Measurements from ENCODE around the gene FYTTD1.

Gene FYTTD1

DNA sequence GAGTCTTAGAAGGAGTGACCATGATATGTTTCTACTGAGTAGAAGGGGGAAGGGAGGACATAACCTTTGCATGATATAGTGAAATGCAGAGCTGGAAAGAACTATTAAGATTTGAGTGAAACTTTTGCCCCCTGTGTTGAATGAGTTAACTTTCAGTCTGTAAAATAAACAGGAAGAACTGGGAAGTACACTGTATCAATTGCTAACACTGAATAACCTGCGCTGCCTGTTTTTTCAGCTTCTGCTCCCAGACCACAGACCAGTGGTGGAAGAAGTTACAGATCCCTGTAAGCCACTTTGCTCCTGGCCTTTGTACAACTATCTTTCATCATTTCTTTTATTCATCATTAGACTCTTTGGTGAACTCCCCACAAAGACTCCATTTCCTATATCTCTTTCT, 37.7 kb downstream of the FYTTD1 start:
- H3K27ac ChIP-seq (replicated peaks) = no peak overlapping the region
- no peaks in the 10 kb centered on the region for H3K27me3 ChIP-seq (ENCODE audit: insufficient read depth, poor library complexity, severe bottlenecking)
- TF ChIP-seq SPI1 (IDR thresholded peaks at IDR 0.05; ENCODE audit: borderline replicate concordance, low read depth) = no peak
- TF ChIP-seq POLR2AphosphoS5 (IDR thresholded peaks at IDR 0.05; ENCODE audit: low read depth) = no peak
- no peak for TF ChIP-seq GABPA (IDR thresholded peaks at IDR 0.05; ENCODE audit: low read depth)
- TF ChIP-seq, protein P1, sequence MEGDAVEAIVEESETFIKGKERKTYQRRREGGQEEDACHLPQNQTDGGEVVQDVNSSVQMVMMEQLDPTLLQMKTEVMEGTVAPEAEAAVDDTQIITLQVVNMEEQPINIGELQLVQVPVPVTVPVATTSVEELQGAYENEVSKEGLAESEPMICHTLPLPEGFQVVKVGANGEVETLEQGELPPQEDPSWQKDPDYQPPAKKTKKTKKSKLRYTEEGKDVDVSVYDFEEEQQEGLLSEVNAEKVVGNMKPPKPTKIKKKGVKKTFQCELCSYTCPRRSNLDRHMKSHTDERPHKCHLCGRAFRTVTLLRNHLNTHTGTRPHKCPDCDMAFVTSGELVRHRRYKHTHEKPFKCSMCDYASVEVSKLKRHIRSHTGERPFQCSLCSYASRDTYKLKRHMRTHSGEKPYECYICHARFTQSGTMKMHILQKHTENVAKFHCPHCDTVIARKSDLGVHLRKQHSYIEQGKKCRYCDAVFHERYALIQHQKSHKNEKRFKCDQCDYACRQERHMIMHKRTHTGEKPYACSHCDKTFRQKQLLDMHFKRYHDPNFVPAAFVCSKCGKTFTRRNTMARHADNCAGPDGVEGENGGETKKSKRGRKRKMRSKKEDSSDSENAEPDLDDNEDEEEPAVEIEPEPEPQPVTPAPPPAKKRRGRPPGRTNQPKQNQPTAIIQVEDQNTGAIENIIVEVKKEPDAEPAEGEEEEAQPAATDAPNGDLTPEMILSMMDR (IDR thresholded peaks at IDR 0.05; ENCODE audit: insufficient read depth, low read length) = no peak
- TF ChIP-seq, protein P2, sequence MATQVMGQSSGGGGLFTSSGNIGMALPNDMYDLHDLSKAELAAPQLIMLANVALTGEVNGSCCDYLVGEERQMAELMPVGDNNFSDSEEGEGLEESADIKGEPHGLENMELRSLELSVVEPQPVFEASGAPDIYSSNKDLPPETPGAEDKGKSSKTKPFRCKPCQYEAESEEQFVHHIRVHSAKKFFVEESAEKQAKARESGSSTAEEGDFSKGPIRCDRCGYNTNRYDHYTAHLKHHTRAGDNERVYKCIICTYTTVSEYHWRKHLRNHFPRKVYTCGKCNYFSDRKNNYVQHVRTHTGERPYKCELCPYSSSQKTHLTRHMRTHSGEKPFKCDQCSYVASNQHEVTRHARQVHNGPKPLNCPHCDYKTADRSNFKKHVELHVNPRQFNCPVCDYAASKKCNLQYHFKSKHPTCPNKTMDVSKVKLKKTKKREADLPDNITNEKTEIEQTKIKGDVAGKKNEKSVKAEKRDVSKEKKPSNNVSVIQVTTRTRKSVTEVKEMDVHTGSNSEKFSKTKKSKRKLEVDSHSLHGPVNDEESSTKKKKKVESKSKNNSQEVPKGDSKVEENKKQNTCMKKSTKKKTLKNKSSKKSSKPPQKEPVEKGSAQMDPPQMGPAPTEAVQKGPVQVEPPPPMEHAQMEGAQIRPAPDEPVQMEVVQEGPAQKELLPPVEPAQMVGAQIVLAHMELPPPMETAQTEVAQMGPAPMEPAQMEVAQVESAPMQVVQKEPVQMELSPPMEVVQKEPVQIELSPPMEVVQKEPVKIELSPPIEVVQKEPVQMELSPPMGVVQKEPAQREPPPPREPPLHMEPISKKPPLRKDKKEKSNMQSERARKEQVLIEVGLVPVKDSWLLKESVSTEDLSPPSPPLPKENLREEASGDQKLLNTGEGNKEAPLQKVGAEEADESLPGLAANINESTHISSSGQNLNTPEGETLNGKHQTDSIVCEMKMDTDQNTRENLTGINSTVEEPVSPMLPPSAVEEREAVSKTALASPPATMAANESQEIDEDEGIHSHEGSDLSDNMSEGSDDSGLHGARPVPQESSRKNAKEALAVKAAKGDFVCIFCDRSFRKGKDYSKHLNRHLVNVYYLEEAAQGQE (IDR thresholded peaks at IDR 0.05; ENCODE audit: insufficient replicate concordance, low read depth) = no peak
- DNase-seq (ENCODE audit: low read depth in 1 of 2, low spot score in 1 of 2) = no peak
- no peak overlapping the region for H3K4me3 ChIP-seq (replicated peaks; ENCODE audit: insufficient read depth, low read length)

DNA sequence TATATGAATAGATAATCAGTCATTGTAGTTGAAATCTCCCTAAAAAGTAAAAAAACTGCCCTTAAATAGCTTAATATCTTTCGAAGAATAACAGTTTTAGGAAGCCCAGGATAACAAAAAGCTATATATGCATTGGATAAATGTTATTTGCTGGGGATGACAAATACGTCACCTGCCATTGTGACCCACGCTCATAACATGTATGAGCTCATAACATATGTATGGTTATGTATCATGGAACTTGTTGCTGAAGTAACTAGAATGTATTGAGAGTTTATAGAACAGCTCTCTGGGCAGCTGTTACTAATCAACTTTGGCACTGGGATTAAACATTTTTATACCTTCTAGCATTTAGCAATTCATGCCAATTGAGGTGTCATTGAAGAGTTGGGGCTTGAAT, 39.6 kb downstream of the FYTTD1 start:
- Histone ChIP-seq H3K27me3 (ENCODE audit: insufficient read depth, poor library complexity, severe bottlenecking) (no peaks in the 10 kb centered on the region), H3K4me3 (replicated peaks; ENCODE audit: insufficient read depth, low read length) (no peak overlapping the region), H3K27ac (replicated peaks) (no peak overlapping the region)
- no peak for DNase-seq (ENCODE audit: low read depth in 1 of 2, low spot score in 1 of 2)
- no peak for TF ChIP-seq GABPA (IDR thresholded peaks at IDR 0.05; ENCODE audit: low read depth)
- TF ChIP-seq, protein P2 (IDR thresholded peaks at IDR 0.05; ENCODE audit: insufficient replicate concordance, low read depth) = no peak
- TF ChIP-seq, protein P1 (IDR thresholded peaks at IDR 0.05; ENCODE audit: insufficient read depth, low read length) = no peak
- TF ChIP-seq SPI1 (IDR thresholded peaks at IDR 0.05; ENCODE audit: borderline replicate concordance, low read depth) = no peak
- TF ChIP-seq POLR2AphosphoS5 (IDR thresholded peaks at IDR 0.05; ENCODE audit: low read depth) = no peak

DNA sequence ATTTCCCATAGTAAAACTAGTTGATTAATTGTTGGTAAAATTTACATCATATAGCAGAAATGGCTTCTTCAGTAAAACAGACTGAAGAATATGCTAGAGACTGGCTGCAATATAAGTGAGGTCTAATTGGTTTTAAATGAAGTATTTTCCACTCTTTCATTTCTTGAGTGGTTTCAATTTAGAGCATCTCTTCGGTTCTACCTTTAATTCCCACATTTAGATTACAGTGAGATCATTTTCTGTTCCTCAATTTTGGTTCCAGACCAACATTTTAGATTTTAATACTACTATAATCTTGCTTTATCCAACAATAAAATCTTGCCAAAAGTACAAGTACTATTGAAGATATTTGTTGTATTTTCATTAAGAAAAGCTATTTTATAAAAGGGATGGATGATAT, 40.4 kb downstream of the FYTTD1 start:
- H3K27ac ChIP-seq (replicated peaks) = peak overlapping the region; percentile 97; the same call in 1 of the 2 replicates
- TF ChIP-seq, protein P1 (IDR thresholded peaks at IDR 0.05; ENCODE audit: insufficient read depth, low read length) = no peak
- TF ChIP-seq GABPA (IDR thresholded peaks at IDR 0.05; ENCODE audit: low read depth) = no peak
- no peak overlapping the region for H3K4me3 ChIP-seq (replicated peaks; ENCODE audit: insufficient read depth, low read length)
- H3K27me3 ChIP-seq (ENCODE audit: insufficient read depth, poor library complexity, severe bottlenecking) = no peaks in the 10 kb centered on the region
- DNase-seq (ENCODE audit: low read depth in 1 of 2, low spot score in 1 of 2) = no peak
